HepG2 (cell line): Measurements from ENCODE around the gene CTXN1. TPM values are rescaled to one million over a fixed set of nuclear protein-coding genes. Genes with fewer than 3 reads are reported as not detected.

Experiments
- polyA plus RNA-seq, 8 experiments: library from polyadenylated mRNA; depleted of rRNA in 3 of 8; stranded (reverse) in 7 of 8; unstranded in 1 of 8; fragments of >200 nt; fragmentation: Illumina TruSeq in 4 of 8; extraction: Trizol in 4 of 8; gene quantifications; 2 replicates each; pipeline versions ENCODE4 v1.2.1 to v1.2.3, GENCODE V29; 2011 to 2016; ENCODE audit warnings: low read depth in 4 of 8, missing spikeins in 1 of 8, mixed read lengths in 1 of 8; ENCODE audit not compliant: insufficient read depth in 1 of 8
- total RNA-seq, 5 experiments: library from RNA; depleted of rRNA; stranded (reverse); fragments of >200 nt; fragmentation: Illumina TruSeq; extraction: Trizol; gene quantifications; 2 replicates each; pipeline ENCODE4 v1.2.3, GENCODE V29; 2016; ENCODE audit warnings: low read depth in 1 of 5

Gene CTXN1
- total and polyA plus RNA-seq, 2 of the 13 experiments (the other 11 are each of a cell fraction or from before 2014, with no cell fraction given), result 0.11 TPM; not detected in 1

Other genes starting within 250 kb of the CTXN1 start
- not detected in 2 replicates for gene MCEMP1, start 249.0 kb downstream of the CTXN1 start, total RNA-seq (2016; rRNA removed; fragmentation: Illumina TruSeq; extraction: Trizol)
- gene MCEMP1, start 249.0 kb downstream of the CTXN1 start, polyA plus RNA-seq (2011; rRNA removed), result not detected in 2 replicates
- gene TRAPPC5, start 245.3 kb downstream of the CTXN1 start, total RNA-seq (2016; rRNA removed; fragmentation: Illumina TruSeq; extraction: Trizol), result 74.8 and 78.7 TPM in 2 replicates
- 38.5 and 53.6 TPM in 2 replicates for gene TRAPPC5, start 245.3 kb downstream of the CTXN1 start, polyA plus RNA-seq (2011; rRNA removed)
- gene FCER2, start 224.0 kb downstream of the CTXN1 start, total RNA-seq (2016; rRNA removed; fragmentation: Illumina TruSeq; extraction: Trizol), result not detected in 2 replicates
- not detected in 2 replicates for gene FCER2, start 224.0 kb downstream of the CTXN1 start, polyA plus RNA-seq (2011; rRNA removed)
- not detected in 2 replicates for gene CLEC4G, start 194.0 kb downstream of the CTXN1 start, total RNA-seq (2016; rRNA removed; fragmentation: Illumina TruSeq; extraction: Trizol)
- not detected in 2 replicates for gene CLEC4G, start 194.0 kb downstream of the CTXN1 start, polyA plus RNA-seq (2011; rRNA removed)
- gene CD209, start 178.6 kb downstream of the CTXN1 start, total RNA-seq (2016; rRNA removed; fragmentation: Illumina TruSeq; extraction: Trizol), result not detected in 2 replicates
- gene CD209, start 178.6 kb downstream of the CTXN1 start, polyA plus RNA-seq (2011; rRNA removed), result not detected in 2 replicates
- not detected in 2 replicates for gene CLEC4M, start 162.9 kb downstream of the CTXN1 start, total RNA-seq (2016; rRNA removed; fragmentation: Illumina TruSeq; extraction: Trizol)
- 0.07 TPM in 1 of 2 replicates, not detected in the other for gene CLEC4M, start 162.9 kb downstream of the CTXN1 start, polyA plus RNA-seq (2011; rRNA removed)
- gene EVI5L, start 95.9 kb downstream of the CTXN1 start, total RNA-seq (2016; rRNA removed; fragmentation: Illumina TruSeq; extraction: Trizol), result 1.3 and 1.7 TPM in 2 replicates
- gene EVI5L, start 95.9 kb downstream of the CTXN1 start, polyA plus RNA-seq (2011; rRNA removed), result 2.4 and 3.1 TPM in 2 replicates
- gene PRR36, start 51.7 kb downstream of the CTXN1 start, total RNA-seq (2016; rRNA removed; fragmentation: Illumina TruSeq; extraction: Trizol), result 0.07 TPM in 2 replicates
- 0.17 TPM in 2 replicates for gene PRR36, start 51.7 kb downstream of the CTXN1 start, polyA plus RNA-seq (2011; rRNA removed)
- 4.0 and 8.0 TPM in 2 replicates for gene LRRC8E, start 37.6 kb downstream of the CTXN1 start, total RNA-seq (2016; rRNA removed; fragmentation: Illumina TruSeq; extraction: Trizol)
- 10.3 and 14.6 TPM in 2 replicates for gene LRRC8E, start 37.6 kb downstream of the CTXN1 start, polyA plus RNA-seq (2011; rRNA removed)
- gene MAP2K7, start 22.3 kb downstream of the CTXN1 start, total RNA-seq (2016; rRNA removed; fragmentation: Illumina TruSeq; extraction: Trizol), result 8.7 and 10.8 TPM in 2 replicates
- gene MAP2K7, start 22.3 kb downstream of the CTXN1 start, polyA plus RNA-seq (2011; rRNA removed), result 9.0 and 14.8 TPM in 2 replicates
- gene TGFBR3L, start 11.3 kb downstream of the CTXN1 start, total RNA-seq (2016; rRNA removed; fragmentation: Illumina TruSeq; extraction: Trizol), result 0.83 and 1.0 TPM in 2 replicates
- gene TGFBR3L, start 11.3 kb downstream of the CTXN1 start, polyA plus RNA-seq (2011; rRNA removed), result 0.14 and 0.20 TPM in 2 replicates
- 9.5 and 10.2 TPM in 2 replicates for gene SNAPC2, start 5.8 kb downstream of the CTXN1 start, total RNA-seq (2016; rRNA removed; fragmentation: Illumina TruSeq; extraction: Trizol)
- 12.7 and 14.9 TPM in 2 replicates for gene SNAPC2, start 5.8 kb downstream of the CTXN1 start, polyA plus RNA-seq (2011; rRNA removed)
- gene TIMM44, start 17.5 kb upstream of the CTXN1 start, total RNA-seq (2016; rRNA removed; fragmentation: Illumina TruSeq; extraction: Trizol), result 71.5 and 72.6 TPM in 2 replicates
- 42.9 and 49.4 TPM in 2 replicates for gene TIMM44, start 17.5 kb upstream of the CTXN1 start, polyA plus RNA-seq (2011; rRNA removed)
- 38.4 and 58.2 TPM in 2 replicates for gene ELAVL1, start 79.5 kb upstream of the CTXN1 start, total RNA-seq (2016; rRNA removed; fragmentation: Illumina TruSeq; extraction: Trizol)
- 25.6 and 27.9 TPM in 2 replicates for gene ELAVL1, start 79.5 kb upstream of the CTXN1 start, polyA plus RNA-seq (2011; rRNA removed)
- not detected in 2 replicates for gene CCL25, start 126.6 kb upstream of the CTXN1 start, total RNA-seq (2016; rRNA removed; fragmentation: Illumina TruSeq; extraction: Trizol)
- gene CCL25, start 126.6 kb upstream of the CTXN1 start, polyA plus RNA-seq (2011; rRNA removed), result not detected in 2 replicates
- 0.20 TPM in 1 of 2 replicates, not detected in the other for gene FBN3, start 223.5 kb upstream of the CTXN1 start, total RNA-seq (2016; rRNA removed; fragmentation: Illumina TruSeq; extraction: Trizol)
- 1.3 and 2.4 TPM in 2 replicates for gene FBN3, start 223.5 kb upstream of the CTXN1 start, polyA plus RNA-seq (2011; rRNA removed)